Measurements from ENCODE around the gene PKNOX1. TPM values are rescaled to one million over a fixed set of nuclear protein-coding genes. Genes with fewer than 3 reads are reported as not detected.
"Not testable (repeated sequence)": the region's sequence is repeated elsewhere in the genome, so short reads cannot be mapped to it uniquely, and the experiment has no call there.

PKNOX1 gene
- polyA plus RNA-seq, 3 donors = 9.2 to 11.8 (median 9.9) TPM

DNA sequence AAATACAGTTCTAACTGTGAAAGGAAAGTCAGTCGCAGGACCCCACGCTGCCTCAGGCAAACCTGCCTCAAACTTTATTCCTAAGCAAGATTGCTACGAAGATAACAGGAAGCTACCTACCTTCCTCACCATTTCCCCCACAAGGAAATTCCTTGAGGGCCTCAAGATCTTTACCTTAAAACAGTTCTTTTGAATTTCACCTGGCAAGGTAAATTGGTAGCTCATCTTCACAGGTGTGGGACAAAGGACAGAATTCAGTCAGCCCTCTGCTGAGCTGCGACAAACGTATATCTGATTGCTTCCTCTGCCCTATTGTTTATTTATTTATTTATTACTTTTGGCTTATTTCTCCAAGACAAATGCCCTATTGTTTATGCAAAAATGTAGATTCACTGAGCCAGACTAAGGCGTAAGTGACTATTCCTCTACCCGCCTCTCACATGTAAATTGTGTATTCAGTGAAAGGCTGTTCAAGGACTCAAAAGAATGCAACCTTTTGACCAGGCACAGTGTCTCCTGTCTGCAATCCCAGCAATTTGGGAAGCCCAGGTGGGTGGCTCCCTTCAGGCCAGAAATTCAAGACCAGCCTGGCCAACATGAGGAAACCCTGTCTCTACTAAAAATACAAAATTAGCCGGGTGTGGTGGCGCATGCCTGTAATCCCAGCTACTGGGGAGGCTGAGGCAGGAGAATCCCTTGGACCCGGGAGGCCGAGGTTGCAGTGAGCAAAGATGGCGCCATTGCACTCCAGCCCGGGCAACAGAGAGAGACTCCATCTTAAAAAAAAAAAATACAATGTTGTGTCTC is 17.3 kb upstream of the PKNOX1 start:
- Mint-ChIP-seq H3K4me3 (no peak overlapping the region), H3K27ac (no peak overlapping the region), H3K36me3 (no peaks in the 10 kb centered on the region), H3K4me1 (no peaks in the 10 kb centered on the region), H3K9me3 (peaks cover 0 to 16% (median 0%) of the 10 kb centered on the region in 7 donors), H3K27me3 (ENCODE audit: low read depth in 3 of 3) (peaks cover 0 to 4% (median 3%) of the 10 kb centered on the region in 3 donors)
- no peak overlapping the region for H3K9ac ChIP-seq (ENCODE audit: insufficient read depth, low read length, poor library complexity, severe bottlenecking)
- no peaks in the 10 kb centered on the region for H4K20me1 ChIP-seq (ENCODE audit: insufficient read depth, low read length)
- no peaks in the 10 kb centered on the region for H3K9me3 ChIP-seq (replicated peaks in 1 of 2; ENCODE audit: control insufficient read depth in 1 of 2, insufficient read depth in 1 of 2, low read length in 2 of 2)
- intact Hi-C loops (cut with micrococcal nuclease) = no loop called here
- no peak overlapping the region for H3K4me3 ChIP-seq (replicated peaks in 1 of 3; ENCODE audit: low read depth in 2 of 3, low read length in 3 of 3)
- H3K36me3 ChIP-seq (replicated peaks in 1 of 2; ENCODE audit: control insufficient read depth in 1 of 2, insufficient read depth in 2 of 2, low read length in 2 of 2) = no peaks in the 10 kb centered on the region
- TF ChIP-seq, protein P1, sequence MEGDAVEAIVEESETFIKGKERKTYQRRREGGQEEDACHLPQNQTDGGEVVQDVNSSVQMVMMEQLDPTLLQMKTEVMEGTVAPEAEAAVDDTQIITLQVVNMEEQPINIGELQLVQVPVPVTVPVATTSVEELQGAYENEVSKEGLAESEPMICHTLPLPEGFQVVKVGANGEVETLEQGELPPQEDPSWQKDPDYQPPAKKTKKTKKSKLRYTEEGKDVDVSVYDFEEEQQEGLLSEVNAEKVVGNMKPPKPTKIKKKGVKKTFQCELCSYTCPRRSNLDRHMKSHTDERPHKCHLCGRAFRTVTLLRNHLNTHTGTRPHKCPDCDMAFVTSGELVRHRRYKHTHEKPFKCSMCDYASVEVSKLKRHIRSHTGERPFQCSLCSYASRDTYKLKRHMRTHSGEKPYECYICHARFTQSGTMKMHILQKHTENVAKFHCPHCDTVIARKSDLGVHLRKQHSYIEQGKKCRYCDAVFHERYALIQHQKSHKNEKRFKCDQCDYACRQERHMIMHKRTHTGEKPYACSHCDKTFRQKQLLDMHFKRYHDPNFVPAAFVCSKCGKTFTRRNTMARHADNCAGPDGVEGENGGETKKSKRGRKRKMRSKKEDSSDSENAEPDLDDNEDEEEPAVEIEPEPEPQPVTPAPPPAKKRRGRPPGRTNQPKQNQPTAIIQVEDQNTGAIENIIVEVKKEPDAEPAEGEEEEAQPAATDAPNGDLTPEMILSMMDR (IDR thresholded peaks at IDR 0.05) = no peak
- H3K27ac ChIP-seq (ENCODE audit: low read depth in 1 of 2, low read length in 2 of 2) = no peak overlapping the region
- H2AFZ ChIP-seq (ENCODE audit: insufficient read depth, low read depth, low read length, poor library complexity, severe bottlenecking) = no peak overlapping the region
- no peak overlapping the region for H3K4me2 ChIP-seq (replicated peaks; ENCODE audit: extremely low read depth, low read length, poor library complexity, severe bottlenecking)
- WGBS (ENCODE audit: insufficient coverage) = 92% methylated on average over 9 of the region's 13 CpGs
- H3K27me3 ChIP-seq (ENCODE audit: control insufficient read depth in 2 of 2, insufficient read depth in 2 of 2, low read length in 2 of 2) = no peaks in the 10 kb centered on the region
- DNase-seq = no peak
- H3K79me2 ChIP-seq (ENCODE audit: insufficient read depth, low read length) = no peaks in the 10 kb centered on the region
- H3K4me1 ChIP-seq (ENCODE audit: control insufficient read depth in 1 of 2, insufficient read depth in 2 of 2, low read length in 2 of 2) = no peaks in the 10 kb centered on the region

DNA sequence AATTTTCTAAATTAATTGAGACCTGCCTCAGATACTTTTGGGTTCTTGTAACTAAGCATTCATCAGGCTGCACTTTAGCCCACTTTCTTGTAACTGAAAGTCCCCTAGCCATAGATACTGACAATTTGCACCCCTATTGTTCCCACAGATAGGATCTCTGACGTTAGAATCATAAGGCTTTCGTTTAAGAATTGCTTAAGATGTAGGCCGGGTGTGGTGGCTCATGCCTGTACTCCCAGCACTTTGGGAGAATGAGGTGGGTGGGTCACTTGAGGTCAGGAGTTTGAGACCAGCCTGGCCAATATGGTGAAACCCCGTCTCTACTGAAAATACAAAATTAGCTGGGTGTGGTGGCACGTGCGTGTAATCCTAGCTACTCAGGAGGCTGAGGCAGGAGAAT is 16.2 kb upstream of the PKNOX1 start:
- H3K4me1 Mint-ChIP-seq; H3K9me3 ChIP-seq (replicated peaks in 1 of 2; ENCODE audit: control insufficient read depth in 1 of 2, insufficient read depth in 1 of 2, low read length in 2 of 2); H3K9ac ChIP-seq (ENCODE audit: insufficient read depth, low read length, poor library complexity, severe bottlenecking); H3K4me1 ChIP-seq (ENCODE audit: control insufficient read depth in 1 of 2, insufficient read depth in 2 of 2, low read length in 2 of 2); H3K79me2 ChIP-seq (ENCODE audit: insufficient read depth, low read length); DNase-seq; H2AFZ ChIP-seq (ENCODE audit: insufficient read depth, low read depth, low read length, poor library complexity, severe bottlenecking); H3K27ac Mint-ChIP-seq; intact Hi-C loops (cut with micrococcal nuclease); H3K4me3 ChIP-seq (replicated peaks in 1 of 3; ENCODE audit: low read depth in 2 of 3, low read length in 3 of 3); H3K36me3 Mint-ChIP-seq; H3K4me3 Mint-ChIP-seq; H3K4me2 ChIP-seq (replicated peaks; ENCODE audit: extremely low read depth, low read length, poor library complexity, severe bottlenecking); H3K27ac ChIP-seq (ENCODE audit: low read depth in 1 of 2, low read length in 2 of 2); H3K36me3 ChIP-seq (replicated peaks in 1 of 2; ENCODE audit: control insufficient read depth in 1 of 2, insufficient read depth in 2 of 2, low read length in 2 of 2); H4K20me1 ChIP-seq (ENCODE audit: insufficient read depth, low read length); H3K27me3 ChIP-seq (ENCODE audit: control insufficient read depth in 2 of 2, insufficient read depth in 2 of 2, low read length in 2 of 2); H3K27me3 Mint-ChIP-seq (ENCODE audit: low read depth in 3 of 3): not testable (repeated sequence)
- no CpG with 5 or more reads among the region's 6 CpGs for WGBS (ENCODE audit: insufficient coverage)
- peaks cover 0 to 16% (median 0%) of the 10 kb centered on the region in 7 donors for H3K9me3 Mint-ChIP-seq

Data from CD14-positive monocyte (primary cell).